ENCODE results near the gene ZSCAN12. TPM values are rescaled to one million over a fixed set of nuclear protein-coding genes. Genes with fewer than 3 reads are reported as not detected.
A peak's percentile ranks its signal among the peaks of the same experiment; 100 is the strongest.
"Not testable (repeated sequence)": the region's sequence is repeated elsewhere in the genome, so short reads cannot be mapped to it uniquely, and the experiment has no call there.

ZSCAN12 gene
- total and polyA plus RNA-seq, 5 experiments from 2014 or later, result 1.8 to 11.5 (median 3.8) TPM

- ATAC-seq (peak in 1 of 2 donors; percentile 48), DNase-seq (peak in 2 of 10 donors; percentile 14 to 21)
- Mint-ChIP-seq H3K27ac (peak overlapping the region; percentile 25 to 92 (median 87)), H3K27me3 (peaks cover 0 to 16% (median 3%) of the 10 kb centered on the region in 5 donors), H3K4me1 (peaks cover 8 to 19% (median 13%) of the 10 kb centered on the region in 4 donors), H3K36me3 (peaks cover 4 to 16% (median 7%) of the 10 kb centered on the region in 3 donors), H3K4me3 (peak overlapping the region in 8 of 10 donors; percentile 24 to 57 (median 46)), H3K9me3 (peaks cover 0 to 3% (median 0%) of the 10 kb centered on the region in 9 donors)
- POLR2A ChIA-PET, result interaction anchor here (1.6 kb wide), 1 partner anchor 17 kb away, joined by 3 read pairs; the partner anchor contains the start of gene ZSCAN23
Observed at GRCh38 chr6:28425944-28426541, 26.5 kb upstream of the ZSCAN12 start.

DNA sequence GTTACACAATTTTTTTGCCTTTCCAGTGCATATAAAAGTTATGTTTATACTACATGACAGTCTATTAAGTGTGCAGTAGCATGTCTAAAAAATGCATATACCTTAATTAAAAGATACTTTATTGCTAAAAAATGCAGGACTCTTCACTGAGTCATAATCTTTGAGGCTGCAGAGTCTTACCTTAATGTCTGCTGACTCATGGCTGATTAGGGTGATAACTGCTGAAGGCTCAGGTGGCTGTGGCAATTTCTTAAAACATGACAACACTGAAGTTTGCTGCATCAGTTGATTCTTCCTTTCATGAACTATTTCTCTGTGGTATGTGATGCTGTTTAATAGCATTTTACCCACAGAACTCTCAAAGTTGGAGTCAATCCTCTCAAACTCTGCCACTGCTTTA, 24.6 kb upstream of the ZSCAN12 start:
- ATAC-seq (no peak), DNase-seq (no peak)
- no peak overlapping the region for H3K4me3 Mint-ChIP-seq
- peaks cover 4 to 17% (median 16%) of the 10 kb centered on the region in 3 donors for H3K36me3 Mint-ChIP-seq
- H3K27ac Mint-ChIP-seq, result no peak overlapping the region
- peaks cover 0 to 3% (median 0%) of the 10 kb centered on the region in 9 donors for H3K9me3 Mint-ChIP-seq
- peaks cover 8 to 19% (median 13%) of the 10 kb centered on the region in 4 donors for H3K4me1 Mint-ChIP-seq
- POLR2A ChIA-PET, result no interaction called here
- H3K27me3 Mint-ChIP-seq, result peaks cover 0 to 16% (median 2%) of the 10 kb centered on the region in 5 donors

- Mint-ChIP-seq H3K4me3 (no peak overlapping the region), H3K4me1 (peaks cover 8 to 14% (median 12%) of the 10 kb centered on the region in 4 donors), H3K9me3 (peaks cover 0 to 3% (median 0%) of the 10 kb centered on the region in 9 donors), H3K27me3 (peaks cover 0 to 16% (median 2%) of the 10 kb centered on the region in 5 donors), H3K27ac (no peak overlapping the region), H3K36me3 (peaks cover 4 to 17% (median 16%) of the 10 kb centered on the region in 3 donors)
- ATAC-seq (no peak), DNase-seq (no peak)
- POLR2A ChIA-PET, result no interaction called here
Observed at GRCh38 chr6:28423546-28423945, 24.0 kb upstream of the ZSCAN12 start.

DNA sequence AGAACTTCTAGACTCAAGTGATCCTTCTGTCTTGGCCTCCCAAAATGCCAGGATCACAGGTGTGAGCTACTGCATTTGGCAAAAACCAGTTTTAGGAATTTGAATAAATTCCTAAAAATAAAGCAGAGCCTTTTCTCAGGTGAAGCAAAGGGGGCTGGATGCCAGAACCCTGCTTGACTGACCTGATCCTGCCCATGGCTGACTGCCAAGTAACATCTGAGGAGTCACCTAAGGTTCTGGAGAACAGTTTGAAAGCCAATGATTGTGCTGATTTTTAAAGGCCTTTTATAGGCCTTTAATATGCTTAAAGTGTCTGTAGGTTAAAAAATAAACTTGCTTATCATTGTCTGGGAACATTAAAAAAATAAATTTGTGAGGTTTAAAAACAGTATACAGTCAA, 14.1 kb upstream of the ZSCAN12 start:
- POLR2A ChIA-PET, result no interaction called here
- ATAC-seq, result no peak
- Mint-ChIP-seq H3K4me3 (no peak overlapping the region), H3K27ac (no peak overlapping the region), H3K27me3 (peaks cover 14 to 32% (median 21%) of the 10 kb centered on the region in 5 donors), H3K9me3 (peaks cover 0 to 7% (median 0%) of the 10 kb centered on the region in 9 donors), H3K36me3 (peaks cover 0 to 4% (median 0%) of the 10 kb centered on the region in 3 donors), H3K4me1 (no peaks in the 10 kb centered on the region)
- DNase-seq, result no peak

- POLR2A ChIA-PET, result no interaction called here
- ATAC-seq (no peak), DNase-seq (no peak)
- H3K4me1 Mint-ChIP-seq, result no peaks in the 10 kb centered on the region
- peaks cover 0 to 4% (median 0%) of the 10 kb centered on the region in 3 donors for H3K36me3 Mint-ChIP-seq
- no peak overlapping the region for H3K4me3 Mint-ChIP-seq
- peak overlapping the region in 1 of 10 donors; percentile 57 for H3K27ac Mint-ChIP-seq
- H3K27me3 Mint-ChIP-seq, result peaks cover 17 to 55% (median 30%) of the 10 kb centered on the region in 5 donors
- peaks cover 0 to 7% (median 0%) of the 10 kb centered on the region in 9 donors for H3K9me3 Mint-ChIP-seq
Observed at GRCh38 chr6:28410767-28411166, 11.2 kb upstream of the ZSCAN12 start.

- Mint-ChIP-seq H3K27ac (no peak overlapping the region), H3K4me3 (no peak overlapping the region), H3K4me1 (no peaks in the 10 kb centered on the region), H3K27me3 (peaks cover 28 to 67% (median 39%) of the 10 kb centered on the region in 5 donors), H3K36me3 (peaks cover 0 to 8% (median 0%) of the 10 kb centered on the region in 3 donors), H3K9me3 (peaks cover 0 to 10% (median 0%) of the 10 kb centered on the region in 9 donors)
- DNase-seq, result no peak
- ATAC-seq, result no peak
- POLR2A ChIA-PET, result no interaction called here
Observed at GRCh38 chr6:28408076-28408802, 8.7 kb upstream of the ZSCAN12 start.

DNA sequence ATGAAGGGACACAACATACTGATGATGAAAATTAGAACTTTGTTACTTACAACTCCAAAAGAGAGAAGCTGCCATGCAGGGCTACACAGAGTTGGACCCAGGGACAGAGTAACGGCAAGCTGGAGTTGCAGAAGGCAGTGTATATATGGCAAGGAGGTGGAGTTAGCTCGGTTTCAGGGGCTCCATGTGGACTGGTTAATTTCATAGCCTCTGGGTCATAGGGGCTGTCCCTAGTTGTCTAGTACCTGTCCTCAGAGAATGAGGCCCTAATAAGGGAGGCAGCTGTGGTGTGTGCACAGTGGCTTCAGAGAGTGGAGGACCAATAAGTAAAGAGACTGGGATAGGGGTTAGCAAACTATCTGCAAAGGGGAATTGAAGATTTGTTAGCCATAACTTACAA, 7.9 kb upstream of the ZSCAN12 start:
- POLR2A ChIA-PET, result no interaction called here
- no peak for ATAC-seq
- H3K4me1 Mint-ChIP-seq, result no peaks in the 10 kb centered on the region

DNA sequence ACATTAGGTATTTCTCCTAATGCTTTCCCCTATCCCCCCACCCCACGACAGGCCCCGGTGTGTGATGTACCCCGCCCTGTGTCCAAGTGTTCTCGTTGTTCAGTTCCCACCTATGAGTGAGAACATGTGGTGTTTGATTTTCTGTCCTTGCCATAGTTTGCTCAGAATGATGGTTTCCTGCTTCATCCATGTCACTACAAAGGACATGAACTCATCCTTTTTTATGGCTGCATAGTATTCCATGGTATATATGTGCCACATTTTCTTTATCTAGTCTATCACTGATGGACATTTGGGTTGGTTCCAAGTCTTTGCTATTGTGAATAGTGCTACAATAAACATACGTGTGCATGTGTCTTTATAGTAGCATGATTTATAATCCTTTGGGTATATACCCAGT, 4.4 kb upstream of the ZSCAN12 start:
- H3K4me3 Mint-ChIP-seq, ATAC-seq, H3K27ac Mint-ChIP-seq, H3K36me3 Mint-ChIP-seq, POLR2A ChIA-PET, DNase-seq, H3K9me3 Mint-ChIP-seq, H3K4me1 Mint-ChIP-seq: not testable (repeated sequence)
- H3K27me3 Mint-ChIP-seq, result peaks cover 15 to 56% (median 26%) of the 10 kb centered on the region in 5 donors

More for the DNA sequence above, 7.9 kb upstream of the ZSCAN12 start:
- H3K36me3 Mint-ChIP-seq, result peaks cover 0 to 8% (median 0%) of the 10 kb centered on the region in 3 donors
- DNase-seq, result no peak
- H3K9me3 Mint-ChIP-seq, result peaks cover 0 to 10% (median 0%) of the 10 kb centered on the region in 9 donors
- H3K27me3 Mint-ChIP-seq, result peaks cover 26 to 70% (median 43%) of the 10 kb centered on the region in 5 donors
- H3K27ac Mint-ChIP-seq, result no peak overlapping the region
- H3K4me3 Mint-ChIP-seq, result no peak overlapping the region

DNA sequence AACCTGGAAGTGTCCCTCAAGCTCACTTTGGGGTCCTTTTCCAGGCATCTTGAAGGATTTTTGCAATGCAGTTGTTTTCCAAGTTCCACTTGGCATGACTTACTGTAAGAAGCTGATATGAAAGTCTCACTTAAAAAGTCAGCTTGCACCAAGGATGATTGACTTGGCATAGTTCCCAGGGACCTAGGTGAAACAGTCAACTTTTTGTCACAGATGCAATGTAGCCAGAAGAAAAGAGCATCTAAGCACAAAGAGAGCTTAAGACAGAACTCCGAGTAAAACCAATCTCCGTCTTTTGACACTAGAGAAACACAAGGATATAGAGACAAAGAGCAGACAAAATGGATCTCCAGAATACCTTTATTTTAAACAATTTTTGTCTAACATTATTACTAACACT, 2.6 kb upstream of the ZSCAN12 start:
- peaks cover 0 to 21% (median 13%) of the 10 kb centered on the region in 3 donors for H3K36me3 Mint-ChIP-seq
- peaks cover 0 to 9% (median 0%) of the 10 kb centered on the region in 9 donors for H3K9me3 Mint-ChIP-seq
- DNase-seq (no peak), ATAC-seq (no peak)
- peaks cover 15 to 45% (median 26%) of the 10 kb centered on the region in 5 donors for H3K27me3 Mint-ChIP-seq
- POLR2A ChIA-PET, result interaction anchor here (0.9 kb wide), 1 partner anchor 41 kb away, joined by 4 read pairs; the partner anchor contains the start of gene ZSCAN23
- H3K27ac Mint-ChIP-seq, result no peak overlapping the region
- H3K4me1 Mint-ChIP-seq, result peaks cover 9 to 23% (median 20%) of the 10 kb centered on the region in 4 donors
- no peak overlapping the region for H3K4me3 Mint-ChIP-seq

- Mint-ChIP-seq H3K4me3 (peak overlapping the region in 4 of 10 donors; percentile 4 to 33 (median 14)), H3K27me3 (peaks cover 13 to 35% (median 23%) of the 10 kb centered on the region in 5 donors), H3K27ac (peak overlapping the region in 2 of 10 donors; percentile 6 to 23), H3K4me1 (peaks cover 17 to 33% (median 30%) of the 10 kb centered on the region in 4 donors), H3K9me3 (peaks cover 0 to 9% (median 0%) of the 10 kb centered on the region in 9 donors), H3K36me3 (peaks cover 0 to 31% (median 24%) of the 10 kb centered on the region in 3 donors)
- DNase-seq (no peak), ATAC-seq (no peak)
- POLR2A ChIA-PET, result no interaction called here
Observed at GRCh38 chr6:28401172-28401571, 1.6 kb upstream of the ZSCAN12 start.

GRCh38 chr6:28400122-28400451, 540 bp upstream of the ZSCAN12 start:
- Mint-ChIP-seq H3K9me3 (peaks cover 0 to 9% (median 0%) of the 10 kb centered on the region in 9 donors), H3K4me3 (peak overlapping the region; percentile 87 to 97 (median 95)), H3K27me3 (peaks cover 11 to 28% (median 17%) of the 10 kb centered on the region in 5 donors), H3K27ac (peak overlapping the region; percentile 91 to 98 (median 96)), H3K4me1 (peaks cover 26 to 44% (median 41%) of the 10 kb centered on the region in 4 donors), H3K36me3 (peaks cover 0 to 40% (median 34%) of the 10 kb centered on the region in 3 donors)
- DNase-seq (no peak), ATAC-seq (no peak)
- POLR2A ChIA-PET, result interaction anchor here (1.3 kb wide), 1 partner anchor 43 kb away, joined by 4 read pairs; the partner anchor contains the start of gene ZSCAN23

- Mint-ChIP-seq H3K36me3 (peaks cover 13 to 67% (median 66%) of the 10 kb centered on the region in 3 donors), H3K27me3 (peaks cover 0 to 4% (median 0%) of the 10 kb centered on the region in 5 donors), H3K4me3 (peak overlapping the region in 4 of 10 donors; percentile 16 to 87 (median 34)), H3K9me3 (peaks cover 0 to 8% (median 0%) of the 10 kb centered on the region in 9 donors), H3K4me1 (peaks cover 36 to 64% (median 57%) of the 10 kb centered on the region in 4 donors), H3K27ac (peak overlapping the region in 2 of 10 donors; percentile 57 to 62)
- ATAC-seq (no peak), DNase-seq (no peak)
- POLR2A ChIA-PET, result no interaction called here
Observed at GRCh38 chr6:28395918-28396317, 3.6 kb downstream of the ZSCAN12 start.

Data from naive thymus-derived CD8-positive, alpha-beta T cell (primary cell).